Measurements from ENCODE around the gene ERBB4. TPM values are rescaled to one million over a fixed set of nuclear protein-coding genes. Genes with fewer than 3 reads are reported as not detected.

ERBB4 gene
- polyA plus RNA-seq, 1 of the 3 experiments (the other 2 are of a cell fraction) = 0.05 TPM

- TF ChIP-seq REST (IDR thresholded peaks at IDR 0.05; ENCODE audit: low read depth, low read length) = no peak
- no peak for TF ChIP-seq EP300 (IDR thresholded peaks at IDR 0.05; ENCODE audit: borderline replicate concordance in 1 of 2, low read depth in 1 of 2, low read length in 1 of 2)
- TF ChIP-seq RAD21 (IDR thresholded peaks at IDR 0.05; ENCODE audit: low read length) = no peak
- TF ChIP-seq EZH2phosphoT487 (IDR thresholded peaks at IDR 0.05; ENCODE audit: borderline replicate concordance, low read depth) = no peak
These were observed 7.1 kb downstream of the ERBB4 start (continued) for GRCh38 chr2:212531499-212531898.

- peaks cover 0 to 14% of the 10 kb centered on the region in 2 experiments; a peak in 3 of 4 replicates for H3K4me1 ChIP-seq (ENCODE audit: control insufficient read depth in 1 of 2, insufficient read depth in 2 of 2, low read depth in 1 of 2, low read length in 1 of 2)
- no peak overlapping the region for H3K27ac ChIP-seq (ENCODE audit: low read depth in 2 of 2, low read length in 1 of 2)
- H2AFZ ChIP-seq (ENCODE audit: low read depth) = no peak overlapping the region
- H3K36me3 ChIP-seq (replicated peaks in 1 of 2; ENCODE audit: control insufficient read depth in 1 of 2, insufficient read depth in 2 of 2, low read length in 1 of 2) = no peaks in the 10 kb centered on the region
- no peak for DNase-seq
- H3K4me3 ChIP-seq (ENCODE audit: low read depth in 2 of 2, low read length in 1 of 2) = no peak overlapping the region
- POLR2A ChIA-PET = no interaction called here
- no peaks in the 10 kb centered on the region for H3K9me3 ChIP-seq
- no peak overlapping the region for H3K4me2 ChIP-seq
- no peaks in the 10 kb centered on the region for H3K9me2 ChIP-seq
- H3K9ac ChIP-seq = no peak overlapping the region
- H4K20me1 ChIP-seq (ENCODE audit: insufficient read depth) = no peaks in the 10 kb centered on the region
- H3K79me2 ChIP-seq (ENCODE audit: insufficient read depth) = no peaks in the 10 kb centered on the region
- WGBS (ENCODE audit: low lambda C conversion rate) = 65% methylated on average over 3 of the region's 3 CpGs
- peaks cover 2% of the 10 kb centered on the region; the same call in 1 of the 2 replicates for H3K27me3 ChIP-seq (ENCODE audit: insufficient read depth)
- TF ChIP-seq NFIC (IDR thresholded peaks at IDR 0.05; ENCODE audit: borderline replicate concordance) (no peak), GATA2 (CRISPR knock-in tag; IDR thresholded peaks at IDR 0.05) (no peak), ELF1 (IDR thresholded peaks at IDR 0.05) (no peak)
- peaks cover 3% of the 10 kb centered on the region for H3F3A ChIP-seq (replicated peaks; ENCODE audit: insufficient read depth)
- CTCF ChIA-PET = interaction anchor here (1.7 to 2.0 kb wide), 2 partner anchors 11 to 786 kb away, joined by 5 to 6 read pairs; no protein-coding TSS in a partner anchor
These were observed 7.6 kb downstream of the ERBB4 start for GRCh38 chr2:212530991-212531390.

GRCh38 chr2:212530373-212530772, 8.2 kb downstream of the ERBB4 start:
- H3K27ac ChIP-seq (ENCODE audit: low read depth in 2 of 2, low read length in 1 of 2) = no peak overlapping the region
- no peaks in the 10 kb centered on the region for H4K20me1 ChIP-seq (ENCODE audit: insufficient read depth)
- WGBS (ENCODE audit: low lambda C conversion rate) = 100% methylated on average over 1 of the region's 1 CpG
- H3K4me1 ChIP-seq (ENCODE audit: control insufficient read depth in 1 of 2, insufficient read depth in 2 of 2, low read depth in 1 of 2, low read length in 1 of 2) = peaks cover 0 to 14% of the 10 kb centered on the region in 2 experiments; a peak in 3 of 4 replicates
- DNase-seq = no peak
- CTCF ChIA-PET = interaction anchor here (0.7 to 1.7 kb wide), 2 partner anchors 10 to 384 kb away, joined by 3 to 5 read pairs; no protein-coding TSS in a partner anchor
- H3K9ac ChIP-seq = no peak overlapping the region
- H3K4me3 ChIP-seq (ENCODE audit: low read depth in 2 of 2, low read length in 1 of 2) = no peak overlapping the region
- H3K4me2 ChIP-seq = no peak overlapping the region
- POLR2A ChIA-PET = no interaction called here
- H3K36me3 ChIP-seq (replicated peaks in 1 of 2; ENCODE audit: control insufficient read depth in 1 of 2, insufficient read depth in 2 of 2, low read length in 1 of 2) = no peaks in the 10 kb centered on the region
- H3K27me3 ChIP-seq (ENCODE audit: insufficient read depth) = no peaks in the 10 kb centered on the region
- H3K9me3 ChIP-seq = no peaks in the 10 kb centered on the region
- no peak overlapping the region for H2AFZ ChIP-seq (ENCODE audit: low read depth)
- peaks cover 3% of the 10 kb centered on the region for H3F3A ChIP-seq (replicated peaks; ENCODE audit: insufficient read depth)
- H3K79me2 ChIP-seq (ENCODE audit: insufficient read depth) = no peaks in the 10 kb centered on the region
- no peaks in the 10 kb centered on the region for H3K9me2 ChIP-seq
- TF ChIP-seq MEF2A (IDR thresholded peaks at IDR 0.05; ENCODE audit: borderline replicate concordance, low read depth) = no peak
- TF ChIP-seq MAX (IDR thresholded peaks at IDR 0.05; ENCODE audit: low read depth) = no peak
- no peak for TF ChIP-seq GATA2 (CRISPR knock-in tag; IDR thresholded peaks at IDR 0.05)
- TF ChIP-seq EP300 (IDR thresholded peaks at IDR 0.05; ENCODE audit: borderline replicate concordance in 1 of 2, low read depth in 1 of 2, low read length in 1 of 2) = no peak
- TF ChIP-seq YY1 (IDR thresholded peaks at IDR 0.05; ENCODE audit: low read depth) = no peak
- no peak for TF ChIP-seq FOXJ3 (CRISPR knock-in tag; IDR thresholded peaks at IDR 0.05)
- no peak for TF ChIP-seq USF2 (IDR thresholded peaks at IDR 0.05; ENCODE audit: borderline replicate concordance, low read depth, low read length)
- no peak for TF ChIP-seq FOSL2 (IDR thresholded peaks at IDR 0.05; ENCODE audit: borderline replicate concordance, low read depth)
- TF ChIP-seq ZBTB33 (IDR thresholded peaks at IDR 0.05; ENCODE audit: borderline replicate concordance, low read depth) = no peak
- TF ChIP-seq FOXM1 (IDR thresholded peaks at IDR 0.05; ENCODE audit: low read depth) = no peak
- TF ChIP-seq EZH2phosphoT487 (IDR thresholded peaks at IDR 0.05; ENCODE audit: borderline replicate concordance, low read depth) = no peak
- TF ChIP-seq TAF1 (IDR thresholded peaks at IDR 0.05; ENCODE audit: borderline replicate concordance, low read depth, low read length) = no peak
- TF ChIP-seq TEAD4 (IDR thresholded peaks at IDR 0.05; ENCODE audit: borderline replicate concordance, insufficient read depth) = no peak
- TF ChIP-seq SMC3 (IDR thresholded peaks at IDR 0.05; ENCODE audit: low read depth, low read length) = no peak

Measured in SK-N-SH (cell line).